ENCODE data around the gene SYT5. TPM values are rescaled to one million over a fixed set of nuclear protein-coding genes. Genes with fewer than 3 reads are reported as not detected.
A peak's percentile ranks its signal among the peaks of the same experiment; 100 is the strongest.

Gene SYT5
- total and polyA plus RNA-seq, 9 of the 15 experiments (the other 6 are each of a cell fraction or from before 2014, with no cell fraction given) = 1.3 to 20.9 (median 8.8) TPM

GRCh38 chr19:55166530-55167268 is 13.4 kb downstream of the SYT5 start, which contains the start of gene DNAAF3 (continued):
- TF ChIP-seq ARID3A (IDR thresholded peaks at IDR 0.05; ENCODE audit: borderline replicate concordance, low read depth, low read length) = peak; percentile 64; the same call in 1 of the 2 replicates
- TF ChIP-seq ATF6 (CRISPR knock-in tag; IDR thresholded peaks at IDR 0.05) = no peak
- 0 out of 2 replicates have a peak, but pooled peaks have one; percentile 42 for TF ChIP-seq BCL6 (CRISPR knock-in tag; IDR thresholded peaks at IDR 0.05)
- TF ChIP-seq ZNF75A (CRISPR knock-in tag; IDR thresholded peaks at IDR 0.05) = peak; percentile 61; the same call in 1 of the 2 replicates
